Activated CD8-positive, alpha-beta memory T cell treated with anti-CD3 and anti-CD28 coated beads, Interleukin-2, amount 50 U/mL, for 1 hour (primary cell): Measurements from ENCODE around the gene PTP4A1.
A peak's percentile ranks its signal among the peaks of the same experiment; 100 is the strongest.

Source experiments
- DNase-seq: peaks from one replicate; pipeline ENCODE4 v3.0.0-alpha.2; 2020; ENCODE audit errors: extremely low read depth

The PTP4A1 gene

DNA sequence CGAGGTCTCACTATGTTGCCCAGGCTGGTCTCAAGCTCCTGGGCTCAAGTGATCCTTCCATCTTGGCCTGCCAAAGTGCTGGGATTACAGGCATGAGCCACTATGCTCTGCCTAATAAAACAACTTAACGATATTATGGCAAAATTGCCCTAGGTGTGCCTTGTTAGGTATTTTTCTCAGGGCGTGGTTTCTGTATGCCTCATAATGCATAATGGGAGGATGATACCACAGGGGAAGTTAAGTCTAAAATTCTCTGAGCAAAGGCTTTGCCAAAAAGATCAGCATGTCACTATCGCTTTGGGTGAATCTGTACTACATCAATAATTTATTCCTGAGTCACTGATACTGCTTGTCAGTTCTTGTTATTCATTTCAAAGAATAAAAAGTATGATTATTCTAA is 15.9 kb upstream of the PTP4A1 start:
- DNase-seq = no peak

DNA sequence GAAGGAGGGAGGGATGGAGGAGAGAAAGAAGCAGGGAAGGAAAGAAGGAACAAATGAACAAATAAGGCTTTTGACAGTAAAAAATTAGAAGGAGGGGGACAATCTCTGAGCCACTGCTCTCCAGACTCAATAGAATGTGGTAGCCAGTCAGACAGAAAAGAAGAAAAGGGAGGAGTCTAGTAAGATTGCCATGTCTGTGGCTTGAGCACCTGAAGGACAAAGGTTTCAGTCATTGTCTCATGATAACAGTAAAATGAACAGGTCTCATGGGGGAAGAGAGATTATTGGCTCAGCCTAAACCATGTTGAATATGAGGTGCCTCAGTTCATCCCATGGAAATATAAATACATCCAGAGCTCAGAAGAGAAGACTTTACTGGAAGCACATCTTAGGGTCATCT is 14.0 kb upstream of the PTP4A1 start:
- DNase-seq = no peak

DNA sequence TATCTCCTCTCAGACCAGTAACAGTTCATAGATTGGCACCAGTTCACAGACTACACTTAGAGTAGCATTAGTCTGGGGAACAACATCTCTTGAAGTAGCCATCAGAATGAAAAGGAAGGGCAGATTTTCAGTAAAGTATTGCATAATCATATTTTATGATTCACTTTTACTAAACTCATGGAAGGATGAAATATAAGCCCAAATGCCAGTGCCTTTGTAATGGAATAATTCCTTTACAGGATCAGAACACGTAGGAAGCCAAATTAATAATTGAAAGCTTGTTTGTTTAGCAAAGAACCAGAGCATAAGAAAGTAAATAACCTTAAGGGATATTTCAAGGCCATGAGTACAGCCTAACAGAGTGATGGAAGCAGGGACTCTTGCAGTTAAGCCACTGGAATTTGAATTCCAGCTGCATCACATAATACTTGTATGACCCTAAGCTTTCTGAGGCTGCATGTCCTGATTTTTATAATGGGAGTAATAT is 11.4 kb upstream of the PTP4A1 start:
- no peak for DNase-seq

GRCh38 chr6:63561288-63561687 is 11.0 kb upstream of the PTP4A1 start:
- DNase-seq = no peak

- DNase-seq = no peak
These were observed 9.0 kb upstream of the PTP4A1 start for GRCh38 chr6:63563235-63563634.

GRCh38 chr6:63565058-63565726 is 7.1 kb upstream of the PTP4A1 start:
- DNase-seq = no peak

DNA sequence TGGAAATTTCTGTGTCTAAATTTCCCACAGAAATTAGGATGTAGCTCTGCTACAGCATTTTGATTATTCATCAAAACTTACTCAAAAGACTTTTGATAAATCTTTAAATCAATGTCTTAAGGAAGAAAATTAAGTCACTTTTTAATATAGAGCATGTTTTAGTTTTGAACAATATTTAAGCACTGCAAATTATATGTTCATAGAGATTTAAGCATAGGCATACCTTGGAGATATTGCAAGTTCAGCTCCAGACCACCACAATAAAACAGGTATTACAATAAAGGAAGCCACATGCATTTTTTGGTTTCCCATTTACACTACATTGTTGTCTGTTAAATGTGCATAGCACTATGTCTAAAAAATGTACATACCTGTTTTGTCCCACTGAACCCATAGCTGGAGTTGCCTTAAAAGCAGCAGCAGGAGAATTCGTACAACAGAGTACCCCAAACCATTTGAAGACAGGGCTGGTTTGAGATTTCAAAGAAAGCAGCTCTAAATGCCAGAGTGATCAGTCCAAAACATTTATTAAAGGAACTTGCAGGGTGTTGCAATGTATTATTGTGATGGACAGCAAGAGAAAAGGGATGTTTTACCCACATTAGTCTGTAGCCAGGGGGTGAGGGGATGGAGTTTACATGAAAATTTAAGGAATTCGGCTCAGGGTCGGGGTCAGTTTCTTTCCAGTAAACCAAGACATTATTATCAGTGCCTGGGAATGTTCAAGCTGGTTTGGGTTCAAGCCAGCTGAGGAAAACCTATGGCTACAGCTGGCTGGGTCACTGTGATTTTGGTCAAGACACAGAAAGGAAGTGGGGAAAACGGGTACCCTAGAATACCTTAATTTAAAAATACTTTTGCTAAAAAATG is 6.3 kb upstream of the PTP4A1 start:
- no peak for DNase-seq

DNA sequence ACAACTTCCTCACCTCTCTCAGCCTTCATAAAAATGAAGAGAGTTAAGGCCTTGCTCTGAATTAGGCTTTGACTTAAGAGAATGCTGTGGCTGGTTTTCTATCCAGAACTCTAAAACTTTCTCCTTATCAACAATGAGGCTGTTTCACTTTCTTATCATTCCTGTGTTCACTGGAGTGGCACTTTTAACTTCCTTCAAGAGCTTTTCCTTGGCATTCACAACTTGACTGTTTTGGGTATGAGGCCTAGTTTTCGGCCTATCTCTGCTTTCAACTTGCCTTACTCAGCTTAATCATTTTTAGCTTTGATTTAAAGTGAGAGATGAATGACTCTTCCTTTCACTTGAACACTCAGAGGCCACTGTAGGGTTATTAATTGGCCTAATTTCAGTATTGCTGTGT is 4.3 kb upstream of the PTP4A1 start:
- DNase-seq = no peak

- DNase-seq = peak; percentile 32
These were observed 778 bp upstream of the PTP4A1 start for GRCh38 chr6:63571361-63572043.

DNA sequence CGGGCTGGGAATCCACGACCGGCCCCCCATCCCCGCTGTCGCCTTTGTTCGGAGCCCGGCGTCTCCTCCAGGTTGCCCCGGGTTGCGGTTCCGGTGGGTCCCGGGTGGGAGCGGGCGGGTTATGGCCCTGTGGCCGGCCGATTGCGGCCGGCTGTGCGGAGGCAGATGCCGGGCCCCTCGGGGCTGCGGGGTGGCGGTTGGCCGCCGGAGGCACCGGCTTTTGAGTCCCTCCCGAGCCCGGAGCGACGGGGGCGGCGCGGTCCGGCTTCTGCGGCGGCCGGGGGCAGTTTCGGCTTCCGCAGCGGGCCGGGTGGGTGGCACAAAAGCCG is 431 bp downstream of the PTP4A1 start:
- peak; percentile 12 for DNase-seq

DNA sequence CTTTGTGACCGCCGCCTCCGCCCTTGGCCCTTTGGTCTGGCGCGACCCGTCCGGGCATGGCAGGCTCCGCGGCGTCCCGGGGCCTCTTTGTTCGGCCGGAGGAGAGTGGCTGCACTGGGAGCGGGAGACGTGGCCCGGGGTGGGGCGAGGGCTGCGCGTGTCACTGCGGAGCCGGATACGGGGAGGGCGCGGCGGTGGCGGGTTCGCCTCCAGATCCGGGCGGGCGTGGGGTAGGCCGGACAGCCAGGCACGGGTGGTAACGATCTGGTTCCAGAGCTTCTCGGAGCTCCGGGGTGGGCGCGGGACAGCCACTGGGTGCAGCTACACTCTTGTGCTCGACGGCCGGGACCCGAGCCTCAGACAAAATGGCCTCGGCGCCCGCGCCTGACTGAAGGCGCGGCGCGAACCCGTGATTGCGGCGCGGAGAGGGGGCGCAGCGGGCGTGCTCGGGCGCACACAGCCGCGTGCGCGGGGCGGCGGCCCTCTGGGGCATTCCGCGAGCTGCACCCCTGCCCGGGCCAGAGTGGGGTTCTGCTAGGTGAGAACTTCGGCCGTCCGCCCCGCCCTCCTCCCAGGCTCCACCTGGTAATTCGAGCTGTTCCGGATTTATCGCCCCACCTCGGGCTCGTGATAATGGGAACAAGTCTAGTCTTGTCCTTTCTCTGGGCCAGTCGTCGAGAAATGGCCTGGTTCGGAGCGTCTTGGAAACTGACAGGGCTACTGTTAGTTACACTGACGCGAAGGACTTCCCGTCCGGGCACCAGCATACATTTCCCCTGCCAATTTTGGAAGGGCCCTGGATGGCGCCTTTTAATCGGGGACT is 1.0 kb downstream of the PTP4A1 start:
- peak; percentile 14 for DNase-seq

GRCh38 chr6:63573899-63574553 is 1.7 kb downstream of the PTP4A1 start:
- DNase-seq = no peak

- DNase-seq = no peak
These were observed 2.2 kb downstream of the PTP4A1 start for GRCh38 chr6:63574554-63574900.

DNA sequence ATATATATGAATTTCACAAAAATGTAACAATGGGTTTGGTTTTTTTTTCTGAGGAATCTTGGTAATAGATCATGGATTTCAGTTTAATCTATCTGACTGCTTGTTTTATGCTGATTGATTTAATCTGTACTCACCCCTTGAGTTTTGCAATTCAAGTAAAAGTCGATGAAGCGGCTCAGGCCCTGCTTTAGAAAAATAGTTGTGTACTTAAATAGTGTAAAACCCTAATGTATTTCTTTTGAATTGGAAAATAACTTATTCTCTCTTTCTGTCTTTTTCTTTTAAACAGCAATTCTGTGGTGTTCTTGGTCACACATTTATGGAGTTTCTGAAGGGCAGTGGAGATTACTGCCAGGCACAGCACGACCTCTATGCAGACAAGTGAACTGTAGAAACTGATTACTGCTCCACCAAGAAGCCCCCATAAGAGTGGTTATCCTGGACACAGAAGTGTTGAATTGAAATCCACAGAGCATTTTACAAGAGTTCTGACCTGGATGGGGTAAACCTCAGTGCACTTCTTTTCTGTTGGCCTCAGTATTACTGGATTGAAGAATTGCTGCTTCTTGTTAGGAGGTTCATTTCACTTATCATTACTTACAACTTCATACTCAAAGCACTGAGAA is 4.0 kb downstream of the PTP4A1 start:
- DNase-seq = no peak

DNA sequence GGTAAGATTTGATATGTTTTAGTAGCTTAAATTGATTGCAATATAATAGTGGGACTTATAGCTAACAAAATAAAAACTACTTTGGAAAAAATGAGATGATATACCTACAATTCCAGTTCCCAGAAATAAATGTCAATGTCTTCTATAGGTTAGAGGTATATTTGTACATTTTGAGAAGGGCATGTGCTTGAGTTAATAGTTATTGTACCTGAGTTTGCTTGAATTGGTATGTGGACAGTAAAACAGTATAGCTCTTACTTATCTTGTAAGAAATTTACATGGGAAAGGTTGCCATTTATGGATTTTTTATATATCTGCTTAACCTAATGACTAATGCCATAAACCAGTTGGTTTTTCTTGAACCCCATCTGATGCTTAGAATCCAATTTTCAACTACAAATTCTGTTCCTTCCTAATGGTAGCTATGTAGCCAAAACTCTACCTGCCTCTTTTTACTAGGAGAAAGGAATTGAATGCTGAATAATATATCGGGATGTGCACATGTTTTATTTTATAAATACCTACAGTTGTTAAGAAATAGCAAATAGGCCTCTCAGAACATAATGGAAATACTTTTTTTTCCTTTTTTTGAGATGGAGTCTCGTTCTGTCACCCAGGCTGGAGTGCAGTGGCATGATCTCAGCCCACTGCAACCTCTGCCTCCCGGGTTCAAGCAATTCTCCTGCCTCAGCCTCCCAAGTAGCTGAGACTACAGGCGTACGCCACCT is 4.9 kb downstream of the PTP4A1 start:
- no peak for DNase-seq

GRCh38 chr6:63578757-63579156 is 6.5 kb downstream of the PTP4A1 start:
- no peak for DNase-seq

GRCh38 chr6:63579937-63580703 is 7.8 kb downstream of the PTP4A1 start:
- DNase-seq = no peak

GRCh38 chr6:63580704-63580961 is 8.4 kb downstream of the PTP4A1 start:
- DNase-seq = no peak

- no peak for DNase-seq
These were observed 9.2 kb downstream of the PTP4A1 start for GRCh38 chr6:63581355-63582013.
